Smooth muscle cell (in vitro differentiated cells): Measurements from ENCODE around the gene GRIK4. TPM values are rescaled to one million over a fixed set of nuclear protein-coding genes. Genes with fewer than 3 reads are reported as not detected.

Source experiments
- DNase-seq: peaks from one replicate; lab custom pipeline; 2025; ENCODE audit not compliant: unreplicated experiment; lab: John Stamatoyannopoulos, UW
- H2AFZ ChIP-seq: fragments of 200-600 bp; sonication (generic); 2 replicates; pipeline ENCODE4 v1.6.0; 2016; ENCODE audit warnings: antibody characterized with exemption, low read depth, mild to moderate bottlenecking
- H3F3A ChIP-seq: fragments of 200-600 bp; sonication (generic); 2 replicates; pipeline ENCODE4 v1.6.0; 2017; ENCODE audit warnings: antibody characterized with exemption, low read depth
- H3K27ac ChIP-seq: fragments of 200-600 bp; sonication (generic); 2 replicates; pipeline ENCODE4 v1.5.1; 2016; ENCODE audit warnings: low read depth, mild to moderate bottlenecking
- H3K27me3 ChIP-seq: fragments of 200-600 bp; sonication (generic); 2 replicates; pipeline ENCODE4 v1.6.1; 2016; ENCODE audit warnings: low read depth, mild to moderate bottlenecking
- H3K36me3 ChIP-seq: fragments of 200-600 bp; sonication (generic); 2 replicates; pipeline ENCODE4 v1.5.1; 2016; ENCODE audit warnings: low read depth
- H3K4me1 ChIP-seq: fragments of 200-600 bp; sonication (generic); 2 replicates; pipeline ENCODE4 v1.5.1; 2016; ENCODE audit warnings: low read depth
- H3K4me2 ChIP-seq: fragments of 200-600 bp; sonication (generic); 2 replicates; pipeline ENCODE4 v1.6.0; 2016; ENCODE audit warnings: mild to moderate bottlenecking
- H3K4me3 ChIP-seq: fragments of 200-600 bp; sonication (generic); 2 replicates; pipeline ENCODE4 v1.5.1; 2016; ENCODE audit warnings: mild to moderate bottlenecking
- H3K79me2 ChIP-seq: fragments of 200-600 bp; sonication (generic); 2 replicates; pipeline ENCODE4 v1.6.0; 2016; ENCODE audit warnings: low read depth, mild to moderate bottlenecking
- H3K9ac ChIP-seq: fragments of 200-600 bp; sonication (generic); 2 replicates; pipeline ENCODE4 v1.6.0; 2016; ENCODE audit warnings: low read depth
- H3K9me3 ChIP-seq: fragments of 200-600 bp; sonication (generic); replicated peaks from 2 replicates; pipeline ENCODE4 v1.5.1; 2016; ENCODE audit warnings: low read depth
- H4K20me1 ChIP-seq: fragments of 200-600 bp; sonication (generic); 2 replicates; pipeline ENCODE4 v1.6.0; 2016; ENCODE audit warnings: low read depth
- CTCF ChIP-seq: fragments of 200-600 bp; sonication (generic); IDR thresholded peaks from 2 replicates; pipeline ENCODE4 v1.5.1; 2017; ENCODE audit warnings: borderline replicate concordance, mild to moderate bottlenecking, antibody characterized with exemption; ENCODE audit not compliant: insufficient read depth, poor library complexity, severe bottlenecking
- WGBS: methylation state at CpG from one replicate; pipeline ENCODE4 v1.1.7; 2016; ENCODE audit warnings: low lambda C conversion rate; 5-methylcytosine and 5-hydroxymethylcytosine counted together
- polyA plus RNA-seq: library from polyadenylated mRNA; unstranded; fragments of >200 nt; fragmentation: Nextera tagmentation; extraction: Ambion mirVana; gene quantifications from 2 replicates; pipeline ENCODE4 v1.2.1, GENCODE V29; 2016
- total RNA-seq: library from RNA; depleted of rRNA; stranded (reverse); fragments of >200 nt; gene quantifications from 2 replicates; pipeline ENCODE4 v1.2.3, GENCODE V29; 2014

Gene GRIK4
- total and polyA plus RNA-seq, 2 experiments from 2014 or later: not detected

GRCh38 chr11:120556797-120557196 is 45.2 kb downstream of the GRIK4 start:
- H3K4me2 ChIP-seq: no peak overlapping the region
- 80% methylated on average over 9 of the region's 9 CpGs for WGBS
- no peak overlapping the region for H3K9ac ChIP-seq
- peaks cover 4% of the 10 kb centered on the region for H3K27me3 ChIP-seq
- H4K20me1 ChIP-seq: no peaks in the 10 kb centered on the region
- H3K4me3 ChIP-seq: no peak overlapping the region
- no peak for TF ChIP-seq CTCF
- no peak overlapping the region for H3K27ac ChIP-seq
- DNase-seq: no peak
- peaks cover 14% of the 10 kb centered on the region for H3K4me1 ChIP-seq
- H2AFZ ChIP-seq: no peak overlapping the region
- H3F3A ChIP-seq: peaks cover 8% of the 10 kb centered on the region
- no peaks in the 10 kb centered on the region for H3K36me3 ChIP-seq
- no peaks in the 10 kb centered on the region for H3K9me3 ChIP-seq
- H3K79me2 ChIP-seq: no peaks in the 10 kb centered on the region

GRCh38 chr11:120558744-120559431 is 47.3 kb downstream of the GRIK4 start:
- Histone ChIP-seq H3K4me2 (no peak overlapping the region), H3K9me3 (no peaks in the 10 kb centered on the region), H3K4me1 (peaks cover 10% of the 10 kb centered on the region), H3K27me3 (peaks cover 4% of the 10 kb centered on the region), H3K79me2 (no peaks in the 10 kb centered on the region), H3K9ac (no peak overlapping the region), H2AFZ (no peak overlapping the region), H3K36me3 (no peaks in the 10 kb centered on the region), H3K27ac (no peak overlapping the region), H3F3A (peaks cover 8% of the 10 kb centered on the region), H3K4me3 (no peak overlapping the region), H4K20me1 (no peaks in the 10 kb centered on the region)
- 93% methylated on average over 8 of the region's 8 CpGs for WGBS
- no peak for TF ChIP-seq CTCF
- no peak for DNase-seq

GRCh38 chr11:120561286-120561685 is 49.7 kb downstream of the GRIK4 start:
- Histone ChIP-seq H4K20me1 (no peaks in the 10 kb centered on the region), H3K9ac (no peak overlapping the region), H3K4me2 (no peak overlapping the region), H3K79me2 (no peaks in the 10 kb centered on the region), H3K4me3 (no peak overlapping the region), H3K27me3 (peaks cover 2% of the 10 kb centered on the region), H3F3A (no peaks in the 10 kb centered on the region), H2AFZ (no peak overlapping the region), H3K9me3 (no peaks in the 10 kb centered on the region), H3K27ac (no peak overlapping the region), H3K36me3 (no peaks in the 10 kb centered on the region), H3K4me1 (peaks cover 16% of the 10 kb centered on the region)
- WGBS: 97% methylated on average over 11 of the region's 11 CpGs
- no peak for DNase-seq
- TF ChIP-seq CTCF: no peak
